HG02970 (cell line): ENCODE results near the gene ANKUB1.

Source experiments
- ATAC-seq: cut with Tn5 transposase; IDR thresholded peaks from one replicate; pipeline ENCODE4 v1.9.1; 2021; ENCODE audit warnings: mild to moderate bottlenecking, moderate library complexity, moderate number of reproducible peaks; ENCODE audit not compliant: unreplicated experiment, low FRiP score

ANKUB1 gene

GRCh38 chr3:149715247-149715646, 77.1 kb downstream of the ANKUB1 start:
- ATAC-seq = no peak

- ATAC-seq = no peak
Observed at GRCh38 chr3:149713730-149714654, 78.4 kb downstream of the ANKUB1 start.
